ENCODE results near the gene GLYATL3.

The GLYATL3 gene

DNA sequence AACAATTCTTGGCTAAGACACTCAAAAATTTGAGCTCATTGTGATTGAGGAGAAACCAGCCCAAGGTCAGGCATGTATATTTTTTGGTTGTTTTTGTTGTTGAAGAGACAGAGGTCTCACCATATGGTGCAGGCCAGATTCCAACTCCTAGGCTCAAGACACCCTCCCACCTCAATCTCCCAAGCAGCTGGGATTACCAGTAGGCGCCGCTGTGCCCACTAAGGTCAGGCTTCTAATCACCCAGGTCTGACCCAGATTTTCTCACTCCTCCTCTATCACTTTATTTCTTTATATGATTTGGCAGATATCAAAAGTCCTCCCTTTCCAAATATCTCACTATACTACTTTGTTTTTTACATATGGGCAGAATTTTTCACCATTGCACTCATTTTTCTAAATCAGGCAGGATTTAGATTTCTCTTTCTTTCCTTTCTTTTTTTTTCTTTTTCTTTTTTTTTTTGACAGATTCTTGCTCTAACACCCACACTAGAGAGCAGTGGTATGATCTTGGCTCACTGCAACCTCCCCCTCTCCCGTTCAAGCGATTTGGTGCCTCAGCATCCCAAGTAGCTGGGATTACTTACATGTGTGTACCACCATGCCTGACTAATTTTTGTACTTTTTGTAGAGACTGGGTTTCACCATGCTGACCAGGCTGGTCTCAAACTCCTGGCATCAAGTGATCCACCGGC is 49.0 kb downstream of the GLYATL3 start:
- DNase-seq = no peak
- H3K4me3 Mint-ChIP-seq = no peak overlapping the region
- no peak for ATAC-seq
- peaks cover 18% of the 10 kb centered on the region for H3K4me1 Mint-ChIP-seq
- peaks cover 34% of the 10 kb centered on the region for H3K27me3 Mint-ChIP-seq
- H3K9me3 Mint-ChIP-seq = no peaks in the 10 kb centered on the region
- H3K27ac Mint-ChIP-seq = no peak overlapping the region
- H3K36me3 Mint-ChIP-seq (ENCODE audit: low read depth) = no peaks in the 10 kb centered on the region

DNA sequence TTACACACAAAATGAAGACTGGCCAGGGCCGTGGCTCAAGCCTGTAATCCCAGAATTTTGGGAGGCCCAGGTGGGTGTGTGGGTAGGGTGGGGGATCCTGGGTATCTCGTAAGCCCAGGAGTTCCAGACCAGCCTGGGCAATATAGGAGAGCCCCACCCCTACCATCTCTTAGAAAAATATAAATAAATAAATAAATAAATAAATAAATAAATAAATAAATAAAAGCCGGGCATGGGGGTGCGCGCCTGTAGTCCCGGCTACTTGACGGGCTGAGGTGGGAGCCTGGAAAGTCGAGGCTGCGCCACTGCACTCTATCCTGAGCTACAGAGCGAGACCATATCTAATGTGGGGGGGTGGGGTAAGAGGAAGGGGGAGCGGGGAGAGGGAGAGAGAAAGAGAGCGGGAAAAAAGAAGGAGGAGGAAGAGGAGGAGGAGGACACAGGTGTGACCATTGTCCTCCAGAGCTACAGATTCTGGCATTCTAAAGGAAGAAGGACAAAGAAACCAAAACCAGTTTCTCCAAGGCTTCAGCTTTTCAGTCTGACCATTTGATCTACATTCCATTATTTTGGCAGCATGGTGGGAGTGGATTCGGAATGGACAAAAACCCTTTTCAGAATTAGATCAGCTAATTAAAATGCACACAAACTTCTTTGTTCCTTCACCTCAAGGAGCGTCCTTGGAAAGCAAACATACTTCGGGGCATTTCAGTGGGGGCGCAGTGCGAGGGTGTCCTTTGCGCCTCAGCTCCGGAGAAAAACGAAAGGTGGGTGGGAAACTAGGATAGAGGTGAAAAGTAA is 50.2 kb downstream of the GLYATL3 start:
- no peak overlapping the region for H3K27ac Mint-ChIP-seq
- H3K27me3 Mint-ChIP-seq = peaks cover 39% of the 10 kb centered on the region
- H3K4me1 Mint-ChIP-seq = peaks cover 18% of the 10 kb centered on the region
- DNase-seq = no peak
- peak overlapping the region; percentile 70 for H3K4me3 Mint-ChIP-seq
- H3K9me3 Mint-ChIP-seq = no peaks in the 10 kb centered on the region
- no peak for ATAC-seq
- no peaks in the 10 kb centered on the region for H3K36me3 Mint-ChIP-seq (ENCODE audit: low read depth)

GRCh38 chr6:49550492-49551077 is 50.9 kb downstream of the GLYATL3 start, which contains the start of gene C6orf141:
C6orf141 (plus strand) TSS chr6:49550668; CDS start chr6:49550793, 125 bp downstream.
- peak within 1 kb of the TSS; percentile 70 for H3K4me3 Mint-ChIP-seq
- H3K9me3 Mint-ChIP-seq = no peaks in the 10 kb centered on the region
- peaks cover 40% of the 10 kb centered on the region for H3K27me3 Mint-ChIP-seq
- ATAC-seq = peak; percentile 74
- no peak within 1 kb of the TSS for H3K27ac Mint-ChIP-seq
- DNase-seq = peak; percentile 29
- peaks cover 18% of the 10 kb centered on the region for H3K4me1 Mint-ChIP-seq
- H3K36me3 Mint-ChIP-seq (ENCODE audit: low read depth) = no peaks in the 10 kb centered on the region

DNA sequence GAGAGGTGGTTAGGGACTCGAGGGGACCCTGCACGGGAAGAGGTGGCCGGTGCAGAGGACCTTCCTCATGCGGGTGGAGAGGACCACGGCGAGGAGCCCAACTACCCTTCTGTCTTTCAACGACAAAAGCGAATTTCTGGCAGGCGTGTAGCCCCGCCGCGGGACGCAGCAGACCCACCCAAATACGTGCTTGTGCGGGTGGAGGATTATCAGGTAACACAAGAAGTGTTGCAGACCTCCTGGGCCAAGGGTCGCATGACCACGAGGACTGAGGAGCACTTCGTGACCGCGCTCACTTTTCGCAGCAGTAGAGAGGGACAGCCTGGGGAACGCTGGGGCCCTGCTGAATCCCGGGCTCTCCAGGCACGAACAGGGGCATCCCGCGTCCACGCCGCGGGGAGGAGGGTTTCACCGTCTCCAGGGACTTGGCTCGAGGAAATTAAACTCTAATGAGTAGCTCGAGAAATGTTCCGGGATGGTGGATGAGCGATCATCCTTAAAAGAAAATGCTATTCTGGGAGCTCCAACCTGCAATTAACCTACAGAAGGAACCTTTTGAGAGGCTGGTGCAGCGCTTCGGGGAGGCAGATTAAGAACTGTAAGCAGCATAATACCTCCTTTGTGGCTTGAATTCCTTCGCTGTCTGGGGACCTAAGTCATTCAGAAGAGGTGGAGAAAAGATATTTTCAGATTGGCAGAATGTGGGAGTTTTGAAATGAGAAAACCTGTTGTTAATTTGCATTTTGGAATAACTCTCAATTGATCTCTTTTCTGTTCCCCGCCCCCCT is 51.5 kb downstream of the GLYATL3 start:
- Mint-ChIP-seq H3K4me1 (peaks cover 18% of the 10 kb centered on the region), H3K36me3 (ENCODE audit: low read depth) (no peaks in the 10 kb centered on the region), H3K9me3 (no peaks in the 10 kb centered on the region), H3K4me3 (peak overlapping the region; percentile 70), H3K27me3 (peaks cover 40% of the 10 kb centered on the region), H3K27ac (no peak overlapping the region)
- DNase-seq (no peak), ATAC-seq (peak; percentile 41)

GRCh38 chr6:49551866-49552129 is 52.1 kb downstream of the GLYATL3 start:
- DNase-seq (no peak), ATAC-seq (peak; percentile 17)
- H3K4me1 Mint-ChIP-seq = peaks cover 18% of the 10 kb centered on the region
- H3K27ac Mint-ChIP-seq = no peak overlapping the region
- H3K36me3 Mint-ChIP-seq (ENCODE audit: low read depth) = no peaks in the 10 kb centered on the region
- peaks cover 40% of the 10 kb centered on the region for H3K27me3 Mint-ChIP-seq
- peak overlapping the region; percentile 70 for H3K4me3 Mint-ChIP-seq
- H3K9me3 Mint-ChIP-seq = no peaks in the 10 kb centered on the region

GRCh38 chr6:49552596-49552995 is 52.9 kb downstream of the GLYATL3 start:
- ATAC-seq (no peak), DNase-seq (no peak)
- Mint-ChIP-seq H3K9me3 (no peaks in the 10 kb centered on the region), H3K4me1 (peaks cover 18% of the 10 kb centered on the region), H3K4me3 (no peak overlapping the region), H3K27ac (no peak overlapping the region), H3K27me3 (peaks cover 36% of the 10 kb centered on the region), H3K36me3 (ENCODE audit: low read depth) (no peaks in the 10 kb centered on the region)

DNA sequence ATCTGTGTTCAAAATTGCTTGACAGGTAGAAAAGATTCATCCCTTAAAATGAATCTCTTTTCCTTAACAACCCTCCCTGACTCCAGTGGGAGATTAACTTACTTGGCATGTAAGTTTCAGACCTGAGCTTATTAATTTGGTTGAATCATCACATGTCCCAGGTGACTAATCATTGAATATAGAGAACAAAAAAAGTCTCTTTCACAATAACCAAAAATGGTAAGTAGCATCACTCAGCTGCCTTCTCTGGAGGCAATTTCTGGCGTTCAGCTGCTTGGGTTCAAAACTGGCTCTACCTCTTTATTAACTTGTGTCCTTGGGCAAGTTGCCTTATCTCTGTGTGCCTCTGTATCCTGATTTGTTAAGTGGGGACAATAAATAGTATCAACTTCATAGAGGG is 53.7 kb downstream of the GLYATL3 start:
- no peak for ATAC-seq
- Mint-ChIP-seq H3K36me3 (ENCODE audit: low read depth) (no peaks in the 10 kb centered on the region), H3K27me3 (peaks cover 32% of the 10 kb centered on the region), H3K4me3 (no peak overlapping the region), H3K9me3 (no peaks in the 10 kb centered on the region), H3K27ac (no peak overlapping the region), H3K4me1 (peaks cover 18% of the 10 kb centered on the region)
- DNase-seq = no peak

GRCh38 chr6:49555951-49556350 is 56.2 kb downstream of the GLYATL3 start:
- Mint-ChIP-seq H3K27ac (no peak overlapping the region), H3K9me3 (no peaks in the 10 kb centered on the region), H3K4me1 (peaks cover 10% of the 10 kb centered on the region), H3K4me3 (no peak overlapping the region), H3K27me3 (peaks cover 16% of the 10 kb centered on the region), H3K36me3 (ENCODE audit: low read depth) (no peaks in the 10 kb centered on the region)
- ATAC-seq (no peak), DNase-seq (no peak)

DNA sequence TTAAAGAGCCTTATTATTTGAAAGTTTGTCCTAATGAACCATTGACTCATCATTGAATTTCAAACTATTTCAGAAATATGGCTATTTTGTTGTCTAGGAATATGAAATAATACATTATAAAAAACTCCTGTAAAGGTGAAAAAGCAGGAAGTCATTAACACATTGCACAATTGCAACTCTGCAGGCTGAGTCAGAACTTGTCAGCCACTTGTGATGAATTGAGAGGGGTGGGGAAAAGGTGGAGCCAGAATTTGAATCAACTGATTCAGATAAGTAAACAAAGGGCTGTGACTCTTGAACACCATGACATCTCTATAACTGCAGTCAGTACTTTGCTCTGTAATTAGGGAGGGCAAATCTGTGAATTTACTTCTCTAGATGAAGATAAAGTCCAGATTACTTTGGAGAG is 56.7 kb downstream of the GLYATL3 start:
- Mint-ChIP-seq H3K4me1 (peaks cover 5% of the 10 kb centered on the region), H3K36me3 (ENCODE audit: low read depth) (no peaks in the 10 kb centered on the region), H3K4me3 (no peak overlapping the region), H3K9me3 (no peaks in the 10 kb centered on the region), H3K27ac (no peak overlapping the region), H3K27me3 (peaks cover 11% of the 10 kb centered on the region)
- ATAC-seq (no peak), DNase-seq (no peak)

DNA sequence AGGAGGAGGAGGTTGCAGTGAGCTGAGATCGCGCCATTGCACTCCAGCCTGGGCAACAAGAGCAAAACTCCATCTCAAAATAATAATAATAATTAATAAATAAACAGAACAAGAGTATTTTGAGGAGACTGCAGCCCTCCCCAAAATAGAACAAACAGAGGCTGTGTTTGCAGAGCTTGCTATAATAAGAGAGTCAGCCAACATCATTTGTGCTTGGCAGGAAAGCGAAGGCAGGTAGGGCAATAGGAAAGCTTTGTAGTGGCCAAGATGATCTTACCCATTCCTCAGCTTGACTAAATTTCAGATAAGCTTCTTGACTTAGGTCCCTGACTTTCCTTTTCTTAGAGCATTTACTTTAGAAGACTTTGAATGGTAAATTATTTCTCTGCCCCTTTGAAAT is 57.5 kb downstream of the GLYATL3 start:
- no peak overlapping the region for H3K4me3 Mint-ChIP-seq

GRCh38 chr6:49558238-49558637 is 58.5 kb downstream of the GLYATL3 start:
- ATAC-seq (no peak), DNase-seq (no peak)
- Mint-ChIP-seq H3K27me3 (peaks cover 7% of the 10 kb centered on the region), H3K27ac (no peak overlapping the region), H3K36me3 (ENCODE audit: low read depth) (no peaks in the 10 kb centered on the region), H3K9me3 (no peaks in the 10 kb centered on the region), H3K4me3 (no peak overlapping the region), H3K4me1 (no peaks in the 10 kb centered on the region)

More for the DNA sequence above, 57.5 kb downstream of the GLYATL3 start:
- Mint-ChIP-seq H3K4me1 (no peaks in the 10 kb centered on the region), H3K36me3 (ENCODE audit: low read depth) (no peaks in the 10 kb centered on the region), H3K27ac (no peak overlapping the region), H3K9me3 (no peaks in the 10 kb centered on the region), H3K27me3 (peaks cover 7% of the 10 kb centered on the region)
- ATAC-seq (no peak), DNase-seq (no peak)

DNA sequence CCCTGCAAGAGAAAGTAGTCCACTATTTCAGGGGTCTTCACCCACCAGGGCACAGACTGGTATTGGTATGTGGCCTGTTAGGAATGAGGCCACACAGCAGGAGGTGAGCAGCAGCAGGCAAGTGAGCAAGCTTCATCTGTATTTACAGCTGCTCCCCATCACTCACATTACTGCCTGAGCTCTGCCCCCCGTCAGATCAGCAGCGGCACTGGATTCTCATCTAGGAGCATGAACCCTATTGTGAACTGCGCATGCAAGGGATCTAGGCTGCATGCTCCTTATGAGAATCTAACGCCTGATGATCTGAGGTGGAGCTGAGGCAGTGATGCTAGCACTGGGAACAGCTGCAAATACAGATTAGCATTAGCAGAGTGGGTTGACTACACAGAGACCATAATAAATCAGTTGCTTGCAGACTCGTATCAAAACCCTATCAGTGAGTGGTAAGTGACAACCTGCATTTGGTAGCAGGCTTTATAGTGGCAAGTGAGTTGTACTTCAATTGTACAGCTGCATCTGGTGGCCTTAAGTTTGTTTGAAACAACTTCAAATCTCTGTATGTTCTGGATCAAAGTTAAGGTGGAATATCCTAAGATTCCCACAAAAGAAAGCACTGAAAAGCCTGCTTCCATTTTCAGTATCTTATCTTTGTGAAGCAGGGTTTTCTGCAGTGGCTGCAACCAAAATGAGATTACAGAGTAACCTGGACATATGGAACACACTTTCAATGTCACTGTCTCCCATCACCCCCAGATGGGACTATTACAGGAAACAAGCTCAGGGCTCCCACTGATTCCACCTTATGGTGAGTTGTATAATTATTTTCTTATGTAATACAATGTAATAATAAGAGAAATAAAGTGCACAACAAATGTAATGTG is 63.5 kb downstream of the GLYATL3 start:
- DNase-seq = no peak
- H3K27me3 Mint-ChIP-seq = peaks cover 8% of the 10 kb centered on the region
- H3K9me3 Mint-ChIP-seq = no peaks in the 10 kb centered on the region
- H3K36me3 Mint-ChIP-seq (ENCODE audit: low read depth) = no peaks in the 10 kb centered on the region
- H3K4me3 Mint-ChIP-seq = no peak overlapping the region
- H3K27ac Mint-ChIP-seq = no peak overlapping the region
- no peaks in the 10 kb centered on the region for H3K4me1 Mint-ChIP-seq
- ATAC-seq = no peak

DNA sequence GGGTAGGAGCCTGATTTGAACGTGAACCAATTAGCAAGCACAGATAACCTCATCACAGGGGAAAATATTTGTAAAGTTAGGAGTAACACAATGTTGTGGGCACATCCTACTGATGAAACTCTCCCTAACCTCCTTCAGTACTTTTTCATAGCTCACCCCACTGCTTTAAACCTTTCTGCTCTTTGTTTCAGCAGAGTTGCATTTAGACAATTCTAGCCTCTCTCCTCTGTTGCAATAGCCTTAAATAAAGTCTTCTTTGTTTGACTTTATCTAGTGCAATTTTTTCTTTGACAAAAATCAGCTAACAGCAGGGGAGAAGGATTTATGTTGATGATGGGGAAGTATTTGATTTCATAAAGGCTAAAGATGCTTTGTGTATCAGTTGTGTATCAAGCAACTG is 64.8 kb downstream of the GLYATL3 start:
- no peaks in the 10 kb centered on the region for H3K9me3 Mint-ChIP-seq
- no peak overlapping the region for H3K27ac Mint-ChIP-seq
- peaks cover 8% of the 10 kb centered on the region for H3K27me3 Mint-ChIP-seq
- no peak for DNase-seq
- no peaks in the 10 kb centered on the region for H3K36me3 Mint-ChIP-seq (ENCODE audit: low read depth)
- H3K4me3 Mint-ChIP-seq = no peak overlapping the region
- no peaks in the 10 kb centered on the region for H3K4me1 Mint-ChIP-seq
- ATAC-seq = no peak

DNA sequence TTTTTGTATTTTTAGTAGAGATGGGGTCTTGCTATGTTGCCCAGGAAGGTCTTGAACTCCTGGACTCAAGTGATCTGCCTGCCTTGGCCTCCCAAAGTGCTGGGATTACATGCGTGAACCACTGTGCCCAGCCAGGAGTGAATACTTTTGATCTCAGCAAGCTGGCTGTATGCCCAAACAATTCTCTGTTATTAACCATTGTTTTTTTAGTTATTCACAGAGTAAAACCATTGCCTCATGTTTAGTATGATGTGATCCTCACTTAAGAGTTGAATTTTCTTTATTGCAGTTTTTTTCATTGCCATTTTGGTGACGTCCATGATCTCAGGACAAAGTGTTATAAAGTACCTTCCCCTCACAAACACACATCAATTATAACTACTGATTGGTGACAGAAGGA is 65.5 kb downstream of the GLYATL3 start:
- Mint-ChIP-seq H3K4me1 (no peaks in the 10 kb centered on the region), H3K4me3 (no peak overlapping the region), H3K36me3 (ENCODE audit: low read depth) (no peaks in the 10 kb centered on the region), H3K9me3 (no peaks in the 10 kb centered on the region), H3K27ac (no peak overlapping the region), H3K27me3 (peaks cover 8% of the 10 kb centered on the region)
- no peak for DNase-seq
- no peak for ATAC-seq
